SK-N-SH (cell line): ENCODE data around the gene TXNL4B. TPM values are rescaled to one million over a fixed set of nuclear protein-coding genes. Genes with fewer than 3 reads are reported as not detected.
"Not testable (repeated sequence)": the region's sequence is repeated elsewhere in the genome, so short reads cannot be mapped to it uniquely, and the experiment has no call there.

Experiments used
- CTCF ChIA-PET: fragments of 300-600, 350-600 bp; formaldehyde crosslinking; extraction: SDS; loops from one replicate; lab custom pipeline; 2021; lab: Yijun Ruan, JAX
- POLR2A ChIA-PET: fragments of 350-600 bp; sonication (Branson Sonifier 250); formaldehyde crosslinking; extraction: SDS; loops from one replicate; lab custom pipeline; 2020; ENCODE audit warnings: antibody characterized with exemption, inconsistent platforms; lab: Yijun Ruan, JAX
- DNase-seq: peaks from one replicate; pipeline ENCODE4 v3.0.0; 2012
- H2AFZ ChIP-seq: fragments of 200-600 bp; sonication (generic); 2 replicates; pipeline ENCODE4 v1.8.1; 2016; ENCODE audit warnings: antibody characterized with exemption, mild to moderate bottlenecking, low read depth
- H3F3A ChIP-seq: fragments of 200-600 bp; sonication (generic); replicated peaks from 2 replicates; pipeline ENCODE3; 2016; ENCODE audit warnings: antibody characterized with exemption, mild to moderate bottlenecking; ENCODE audit not compliant: insufficient read depth
- H3K27ac ChIP-seq, 2 experiments: fragments of 200-500 bp in 1 of 2; fragments of 200-600 bp in 1 of 2; sonication (Bioruptor generic) in 1 of 2; sonication (generic), shearing (Covaris generic) in 1 of 2; 2 replicates each; pipeline versions ENCODE4 v1.5.1 to v1.6.1; 2014 to 2016; ENCODE audit warnings: low read depth in 2 of 2, inconsistent platforms in 1 of 2, low read length in 1 of 2, mild to moderate bottlenecking in 1 of 2, mixed read lengths in 1 of 2
- H3K27me3 ChIP-seq: fragments of 200-600 bp; sonication (generic), shearing (Covaris generic); 2 replicates; pipeline ENCODE4 v1.6.1; 2016; ENCODE audit warnings: mixed run types; ENCODE audit not compliant: insufficient read depth
- H3K36me3 ChIP-seq, 2 experiments: fragments of 200-500 bp in 1 of 2; fragments of 200-600 bp in 1 of 2; sonication (Bioruptor generic) in 1 of 2; sonication (generic) in 1 of 2; replicated peaks in 1 of 2; 2 replicates each; pipeline versions ENCODE3 to v1.5.1; 2014 to 2016; ENCODE audit warnings: low read length in 1 of 2, mild to moderate bottlenecking in 1 of 2; ENCODE audit not compliant: insufficient read depth in 2 of 2, control insufficient read depth in 1 of 2
- H3K4me1 ChIP-seq, 2 experiments: fragments of 200-500 bp in 1 of 2; fragments of 200-600 bp in 1 of 2; sonication (Bioruptor generic) in 1 of 2; sonication (generic), shearing (Covaris generic) in 1 of 2; 2 replicates each; pipeline versions ENCODE4 v1.5.1 to v1.6.1; 2014 to 2016; ENCODE audit warnings: low read depth in 1 of 2, low read length in 1 of 2, mixed run types in 1 of 2; ENCODE audit not compliant: insufficient read depth in 2 of 2, control insufficient read depth in 1 of 2
- H3K4me2 ChIP-seq: fragments of 200-600 bp; sonication (generic), shearing (Covaris generic); 2 replicates; pipeline ENCODE4 v1.6.1; 2017; ENCODE audit warnings: mixed run types
- H3K4me3 ChIP-seq, 2 experiments: fragments of 200-500 bp in 1 of 2; fragments of 200-600 bp in 1 of 2; sonication (Bioruptor generic) in 1 of 2; sonication (generic), shearing (Covaris generic) in 1 of 2; 2 replicates each; pipeline versions ENCODE4 v1.5.1 to v1.8.1; 2014 to 2016; ENCODE audit warnings: low read depth in 2 of 2, inconsistent platforms in 1 of 2, low read length in 1 of 2, mild to moderate bottlenecking in 1 of 2, mixed read lengths in 1 of 2, moderate library complexity in 1 of 2
- H3K79me2 ChIP-seq: fragments of 200-600 bp; sonication (generic); 2 replicates; pipeline ENCODE4 v1.8.1; 2017; ENCODE audit warnings: mild to moderate bottlenecking; ENCODE audit not compliant: insufficient read depth
- H3K9ac ChIP-seq: fragments of 200-600 bp; sonication (generic); 2 replicates; pipeline ENCODE4 v1.6.1; 2017; ENCODE audit warnings: mixed run types
- H3K9me2 ChIP-seq: fragments of 200-600 bp; sonication (generic); 2 replicates; pipeline ENCODE4 v1.6.1; 2017; ENCODE audit warnings: mixed run types
- H3K9me3 ChIP-seq: fragments of 200-600 bp; sonication (generic); 2 replicates; pipeline ENCODE4 v1.6.1; 2017; ENCODE audit warnings: mixed run types, mild to moderate bottlenecking, moderate library complexity
- H4K20me1 ChIP-seq: fragments of 200-600 bp; sonication (generic); 2 replicates; pipeline ENCODE4 v1.6.1; 2017; ENCODE audit warnings: mild to moderate bottlenecking, mixed run types; ENCODE audit not compliant: insufficient read depth
- CTCF ChIP-seq: fragments of 200-600 bp; sonication (generic); IDR thresholded peaks from 2 replicates; pipeline ENCODE4 v1.6.1; 2017; ENCODE audit warnings: antibody characterized with exemption, mild to moderate bottlenecking, moderate library complexity
- ELF1 ChIP-seq: IDR thresholded peaks from 2 replicates; pipeline ENCODE4 v1.4.0; 2012
- FOXM1 ChIP-seq: IDR thresholded peaks from 2 replicates; pipeline ENCODE4 v1.4.0; 2012; ENCODE audit warnings: low read depth, mild to moderate bottlenecking
- NRF1 ChIP-seq: IDR thresholded peaks from 2 replicates; pipeline ENCODE4 v1.6.1; 2012; ENCODE audit warnings: low read depth, mild to moderate bottlenecking, low read length
- POLR2AphosphoS5 ChIP-seq: IDR thresholded peaks from 2 replicates; pipeline ENCODE4 v1.6.1; 2012; ENCODE audit warnings: low read depth, low read length
- RCOR1 ChIP-seq: fragments of 150-350 bp; IDR thresholded peaks from 2 replicates; pipeline ENCODE4 v1.6.1; 2017; ENCODE audit warnings: antibody characterized with exemption, low read length
- RFX5 ChIP-seq: IDR thresholded peaks from 2 replicates; pipeline ENCODE4 v1.6.1; 2012; ENCODE audit warnings: mild to moderate bottlenecking, improper control_type of control experiment, low read length
- SMC3 ChIP-seq: IDR thresholded peaks from 2 replicates; pipeline ENCODE4 v1.6.1; 2012; ENCODE audit warnings: low read depth, low read length, improper control_type of control experiment
- USF2 ChIP-seq: fragments of 150-350 bp; IDR thresholded peaks from 2 replicates; pipeline ENCODE4 v1.6.1; 2017; ENCODE audit warnings: antibody characterized with exemption, low read length, low read depth, borderline replicate concordance
- WGBS: methylation state at CpG from one replicate; pipeline ENCODE4 v1.1.6; 2017; ENCODE audit warnings: low lambda C conversion rate; 5-methylcytosine and 5-hydroxymethylcytosine counted together
- polyA plus RNA-seq, 3 experiments: library from polyadenylated mRNA; depleted of rRNA; stranded (reverse); fragments of >200 nt; gene quantifications; 2 replicates each; pipeline ENCODE4 v1.2.3, GENCODE V29; 2012

TXNL4B gene
- polyA plus RNA-seq, 1 of the 3 experiments (the other 2 are of a cell fraction), result 8.9 TPM

- no peak for TF ChIP-seq NRF1
- no peak for TF ChIP-seq USF2
- TF ChIP-seq RCOR1, result no peak
- no peak for TF ChIP-seq SMC3
These were observed 8.4 kb downstream of the TXNL4B start (continued) for GRCh38 chr16:72085002-72085401.

GRCh38 chr16:72084445-72084844, 9.0 kb downstream of the TXNL4B start:
- 97% methylated on average over 10 of the region's 10 CpGs for WGBS
- H3K4me1 ChIP-seq, result no peaks in the 10 kb centered on the region

GRCh38 chr16:72083778-72084404, 9.5 kb downstream of the TXNL4B start:
- H3K9me2 ChIP-seq, result no peaks in the 10 kb centered on the region
- no peak overlapping the region for H3K27ac ChIP-seq
- no peaks in the 10 kb centered on the region for H3K4me1 ChIP-seq
- ChIA-PET POLR2A (no interaction called here), CTCF (interaction anchor here (0.6 to 1.0 kb wide), 2 partner anchors 17 to 339 kb away, joined by 3 read pairs; no protein-coding TSS in a partner anchor)
- peaks cover 10% of the 10 kb centered on the region; the same call in 1 of the 2 replicates for H3K9me3 ChIP-seq
- DNase-seq, result no peak
- no peaks in the 10 kb centered on the region for H4K20me1 ChIP-seq
- no peaks in the 10 kb centered on the region for H3K79me2 ChIP-seq
- H3K4me3 ChIP-seq, result no peak overlapping the region
- 46% methylated on average over 3 of the region's 3 CpGs for WGBS
- H3K9ac ChIP-seq, result no peak overlapping the region
- H3K27me3 ChIP-seq, result no peaks in the 10 kb centered on the region
- peaks cover 42% of the 10 kb centered on the region in 2 experiments for H3K36me3 ChIP-seq
- H2AFZ ChIP-seq, result no peak overlapping the region
- no peak overlapping the region for H3K4me2 ChIP-seq
- TF ChIP-seq POLR2AphosphoS5 (no peak), ELF1 (no peak), RFX5 (no peak), CTCF (no peak)
- no peaks in the 10 kb centered on the region for H3F3A ChIP-seq

More at GRCh38 chr16:72084445-72084844, 9.0 kb downstream of the TXNL4B start:
- TF ChIP-seq FOXM1, result no peak
- peaks cover 10% of the 10 kb centered on the region; the same call in 1 of the 2 replicates for H3K9me3 ChIP-seq
- H3K36me3 ChIP-seq, result peaks cover 47 to 48% of the 10 kb centered on the region in 2 experiments
- DNase-seq, result no peak
- no peaks in the 10 kb centered on the region for H3K79me2 ChIP-seq
- H3K9me2 ChIP-seq, result no peaks in the 10 kb centered on the region
- CTCF ChIA-PET, result interaction anchor here (1.2 kb wide), 1 partner anchor 18 kb away, joined by 6 read pairs; no protein-coding TSS in a partner anchor
- H4K20me1 ChIP-seq, result no peaks in the 10 kb centered on the region
- no peak overlapping the region; a peak in 1 of 4 replicates for H3K4me3 ChIP-seq
- no peaks in the 10 kb centered on the region for H3K27me3 ChIP-seq
- H3F3A ChIP-seq, result no peaks in the 10 kb centered on the region
- no peak overlapping the region for H3K9ac ChIP-seq
- H3K4me2 ChIP-seq, result no peak overlapping the region
- POLR2A ChIA-PET, result no interaction called here
- no peak overlapping the region for H2AFZ ChIP-seq
- no peak overlapping the region for H3K27ac ChIP-seq

GRCh38 chr16:72076991-72077706, 16.3 kb downstream of the TXNL4B start:
- H3K27ac ChIP-seq, H3K4me2 ChIP-seq, H3K27me3 ChIP-seq, DNase-seq, POLR2A ChIA-PET, H3K36me3 ChIP-seq, H4K20me1 ChIP-seq, H3K9me2 ChIP-seq, H2AFZ ChIP-seq, H3K9ac ChIP-seq, H3K4me3 ChIP-seq, H3F3A ChIP-seq, H3K4me1 ChIP-seq, H3K9me3 ChIP-seq, H3K79me2 ChIP-seq: not testable (repeated sequence)
- CTCF ChIA-PET, result interaction anchor here (1.6 kb wide), 1 partner anchor 10 kb away, joined by 6 read pairs; no protein-coding TSS in a partner anchor
- WGBS, result 88% methylated on average over 2 of the region's 5 CpGs

- H2AFZ ChIP-seq, H3K9me3 ChIP-seq, H3K27ac ChIP-seq, DNase-seq, POLR2A ChIA-PET, H4K20me1 ChIP-seq, H3K4me3 ChIP-seq, H3K36me3 ChIP-seq, H3K4me1 ChIP-seq, H3K9me2 ChIP-seq, H3K9ac ChIP-seq, H3K79me2 ChIP-seq, H3F3A ChIP-seq, H3K4me2 ChIP-seq, H3K27me3 ChIP-seq: not testable (repeated sequence)
- CTCF ChIA-PET, result interaction anchor here (1.6 kb wide), 1 partner anchor 8 kb away, joined by 3 read pairs; no protein-coding TSS in a partner anchor
- WGBS, result 87% methylated on average over 2 of the region's 6 CpGs
These were observed 18.4 kb downstream of the TXNL4B start for GRCh38 chr16:72075067-72075466.
